ENCODE data around the gene CTNNBL1. TPM values are rescaled to one million over a fixed set of nuclear protein-coding genes. Genes with fewer than 3 reads are reported as not detected.

The CTNNBL1 gene
- total and polyA plus RNA-seq, 7 donors, result 26.7 to 44.0 (median 37.9) TPM

- Histone ChIP-seq H3K9me3 (no peaks in the 10 kb centered on the region), H3K27ac (no peak overlapping the region), H3K27me3 (ENCODE audit: insufficient read depth in 3 of 3, low read length in 2 of 3) (no peaks in the 10 kb centered on the region), H3K36me3 (ENCODE audit: insufficient read depth in 1 of 2, low read depth in 1 of 2) (peaks cover 6 to 22% of the 10 kb centered on the region in 2 donors), H3K4me1 (peaks cover 15% of the 10 kb centered on the region), H3K4me3 (no peak overlapping the region)
- no peak for TF ChIP-seq CTCF (IDR thresholded peaks at IDR 0.05)
- no peak for ATAC-seq
- no peak for DNase-seq
- intact Hi-C loops (cut with DNase I), result loop anchor here in 1 of 2 donors (10.0 kb wide), 1 partner anchor 480 kb away; no protein-coding TSS in a partner anchor
- 95 to 98% (median 96%) methylated on average over 2 of the region's 2 CpGs for WGBS, 3 donors
Observed at GRCh38 chr20:37744347-37744746, 50.5 kb downstream of the CTNNBL1 start.

- no peak for TF ChIP-seq CTCF (IDR thresholded peaks at IDR 0.05)
- intact Hi-C loops (cut with DNase I), result loop anchor here in 1 of 2 donors (10.0 kb wide), 1 partner anchor 479 kb away; no protein-coding TSS in a partner anchor
- ATAC-seq (no peak), DNase-seq (no peak)
- no peaks in the 10 kb centered on the region for H3K27me3 ChIP-seq (ENCODE audit: insufficient read depth in 3 of 3, low read length in 2 of 3)
- H3K4me1 ChIP-seq, result peaks cover 12% of the 10 kb centered on the region
- H3K4me3 ChIP-seq, result no peak overlapping the region
- no peak overlapping the region for H3K27ac ChIP-seq
- H3K9me3 ChIP-seq, result no peaks in the 10 kb centered on the region
- H3K36me3 ChIP-seq (ENCODE audit: insufficient read depth in 1 of 2, low read depth in 1 of 2), result peaks cover 4 to 17% of the 10 kb centered on the region in 2 donors
- WGBS, 3 donors, result 85 to 86% (median 85%) methylated on average over 3 of the region's 3 CpGs
Observed at GRCh38 chr20:37745553-37745952, 51.7 kb downstream of the CTNNBL1 start.

- no peak overlapping the region for H3K27ac ChIP-seq
- DNase-seq, result no peak
- ATAC-seq, result no peak
- intact Hi-C loops (cut with DNase I), result loop anchor here in 1 of 2 donors (10.0 kb wide), 1 partner anchor 477 kb away; no protein-coding TSS in a partner anchor
- no peaks in the 10 kb centered on the region for H3K9me3 ChIP-seq
- H3K36me3 ChIP-seq (ENCODE audit: insufficient read depth in 1 of 2, low read depth in 1 of 2), result peaks cover 4 to 17% of the 10 kb centered on the region in 2 donors
- no peaks in the 10 kb centered on the region for H3K4me1 ChIP-seq
- H3K27me3 ChIP-seq (ENCODE audit: insufficient read depth in 3 of 3, low read length in 2 of 3), result no peaks in the 10 kb centered on the region
- no peak overlapping the region for H3K4me3 ChIP-seq
- WGBS, 3 donors, result 90 to 99% (median 97%) methylated on average over 1 of the region's 1 CpG
- TF ChIP-seq CTCF (IDR thresholded peaks at IDR 0.05), result no peak
Observed at GRCh38 chr20:37748015-37748414, 54.2 kb downstream of the CTNNBL1 start.

- DNase-seq (no peak), ATAC-seq (no peak)
- no peak for TF ChIP-seq CTCF (IDR thresholded peaks at IDR 0.05)
- Histone ChIP-seq H3K27me3 (ENCODE audit: insufficient read depth in 3 of 3, low read length in 2 of 3) (no peaks in the 10 kb centered on the region), H3K4me3 (no peak overlapping the region), H3K27ac (no peak overlapping the region), H3K4me1 (no peaks in the 10 kb centered on the region), H3K36me3 (ENCODE audit: insufficient read depth in 1 of 2, low read depth in 1 of 2) (peaks cover 4 to 17% of the 10 kb centered on the region in 2 donors), H3K9me3 (no peaks in the 10 kb centered on the region)
- intact Hi-C loops (cut with DNase I), result loop anchor here in 1 of 2 donors (10.0 kb wide), 1 partner anchor 476 kb away; no protein-coding TSS in a partner anchor
- 25 to 55% (median 31%) methylated on average over 4 of the region's 4 CpGs for WGBS, 3 donors
Observed at GRCh38 chr20:37749218-37749617, 55.4 kb downstream of the CTNNBL1 start.
